Stimulated activated effector memory CD8-positive, alpha-beta T cell treated with anti-CD3 and anti-CD28 coated beads, Interleukin-12 subunit alpha, Interleukin-12 subunit beta, amount 100 ng/mL, for 72 hours (primary cell): ENCODE measurements around the gene COL23A1.
"Not testable (repeated sequence)": the region's sequence is repeated elsewhere in the genome, so short reads cannot be mapped to it uniquely, and the experiment has no call there.

Experiments
- ATAC-seq: fragments of 150-1000 bp; cut with Tn5 transposase; 2 replicates; pipeline ENCODE4 v1.10.0; 2021
- DNase-seq, 2 donors: peaks; one replicate each; pipeline ENCODE4 v3.0.0; 2021 to 2022; ENCODE audit warnings: low spot score in 2 of 2
- H3K27ac Mint-ChIP-seq: one replicate; pipeline ENCODE4 v1.8.0; 2022; ENCODE audit warnings: mild to moderate bottlenecking, mixed read lengths
- H3K36me3 Mint-ChIP-seq: one replicate; pipeline ENCODE4 v1.8.0; 2022; ENCODE audit warnings: mild to moderate bottlenecking, mixed read lengths
- H3K4me1 Mint-ChIP-seq: one replicate; pipeline ENCODE4 v1.8.0; 2022; ENCODE audit warnings: mixed read lengths
- H3K4me3 Mint-ChIP-seq: one replicate; pipeline ENCODE4 v1.8.0; 2022; ENCODE audit warnings: mild to moderate bottlenecking, mixed read lengths
- H3K9me3 Mint-ChIP-seq: one replicate; pipeline ENCODE4 v1.8.0; 2022; ENCODE audit warnings: mixed read lengths

Gene COL23A1

DNA sequence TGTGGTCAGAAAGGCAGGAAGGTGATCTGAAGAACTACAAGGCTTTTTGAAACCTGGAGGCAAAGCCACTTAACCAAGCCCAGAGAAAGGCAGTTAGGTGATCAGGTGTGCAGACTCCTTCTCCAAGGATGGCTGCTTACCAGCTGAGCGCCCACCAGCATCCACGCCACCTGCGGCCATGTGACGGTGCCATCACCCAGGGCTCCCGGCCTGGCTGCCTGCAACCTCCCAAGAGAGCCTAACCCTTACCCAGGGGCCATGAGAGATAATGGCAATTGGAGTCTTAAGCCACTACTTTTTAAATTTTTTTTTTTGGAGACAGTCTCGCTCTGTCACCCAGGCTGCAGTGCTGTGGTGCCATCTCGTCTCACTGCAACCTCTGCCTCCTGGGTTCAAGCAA is 324.4 kb downstream of the COL23A1 start:
- ATAC-seq: no peak
- no peak overlapping the region for H3K4me3 Mint-ChIP-seq
- H3K27ac Mint-ChIP-seq: peak overlapping the region; percentile 81
- no peaks in the 10 kb centered on the region for H3K9me3 Mint-ChIP-seq
- peaks cover 1% of the 10 kb centered on the region for H3K4me1 Mint-ChIP-seq
- DNase-seq: no peak
- H3K36me3 Mint-ChIP-seq: no peaks in the 10 kb centered on the region

DNA sequence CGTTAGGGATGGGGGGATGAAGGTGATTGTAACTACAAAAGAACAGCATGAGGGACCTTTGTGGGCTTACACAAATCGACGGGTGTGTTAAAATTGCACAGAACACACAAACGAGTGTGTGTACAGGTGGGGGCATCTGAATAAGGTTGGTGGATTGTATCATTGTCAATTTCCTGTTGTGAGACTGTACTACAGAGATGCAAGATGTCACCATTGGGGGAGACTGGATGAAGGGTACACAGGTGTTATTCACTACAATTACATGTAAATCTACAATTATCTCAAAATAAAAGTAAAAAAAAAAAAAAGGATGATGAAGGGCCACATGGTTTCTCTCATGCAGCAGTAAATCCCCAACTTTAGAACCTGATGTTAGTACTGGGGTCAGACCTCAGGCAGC is 326.1 kb downstream of the COL23A1 start:
- H3K4me3 Mint-ChIP-seq: no peak overlapping the region
- no peaks in the 10 kb centered on the region for H3K9me3 Mint-ChIP-seq
- no peaks in the 10 kb centered on the region for H3K36me3 Mint-ChIP-seq
- H3K4me1 Mint-ChIP-seq: peaks cover 9% of the 10 kb centered on the region
- ATAC-seq: no peak
- H3K27ac Mint-ChIP-seq: no peak overlapping the region
- no peak for DNase-seq

DNA sequence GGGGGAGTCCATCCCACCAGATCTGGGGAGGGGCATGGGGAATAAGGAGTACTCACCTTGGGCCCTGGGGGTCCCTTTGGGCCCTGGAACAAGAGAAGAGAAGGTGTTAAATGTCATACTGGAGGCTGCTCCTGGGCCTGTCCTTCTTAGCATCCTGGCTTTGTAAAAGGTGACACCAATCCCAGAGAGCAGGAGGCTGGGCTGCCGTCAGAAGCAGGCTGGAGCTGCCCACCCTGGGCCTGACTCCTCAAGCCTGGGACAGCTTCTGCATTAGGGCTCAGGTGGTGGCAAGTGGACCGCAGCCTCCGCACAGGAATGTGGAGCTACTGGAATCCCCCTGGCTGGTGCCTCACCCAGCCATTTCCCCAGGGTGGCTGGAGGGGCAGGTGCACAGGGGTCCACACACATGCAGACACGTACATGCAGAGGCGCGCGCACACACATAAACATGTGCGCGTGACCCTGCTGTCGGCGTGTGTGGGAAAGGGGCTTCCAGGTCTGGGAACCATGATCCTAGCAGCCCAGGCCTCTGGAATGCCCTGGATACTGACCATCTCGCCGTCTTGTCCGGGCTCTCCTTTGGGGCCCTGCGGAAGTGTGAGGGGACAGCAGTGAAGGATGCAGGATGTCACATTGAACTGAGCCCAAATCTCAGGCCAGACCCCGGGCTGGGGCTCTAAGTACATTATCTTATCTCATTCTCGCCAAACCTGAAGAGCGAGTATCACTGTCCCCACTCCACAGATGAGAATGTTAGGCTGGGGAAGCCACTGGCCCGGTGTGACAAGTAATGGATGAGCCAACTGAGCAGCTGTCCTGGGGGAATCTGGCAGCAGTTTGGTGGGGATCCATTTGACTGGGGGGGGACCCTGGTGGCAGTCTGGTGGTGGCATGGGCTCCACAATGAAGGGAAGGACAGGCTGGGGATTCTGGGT is 328.3 kb downstream of the COL23A1 start:
- no peak for DNase-seq
- H3K4me1 Mint-ChIP-seq: peaks cover 9% of the 10 kb centered on the region
- H3K27ac Mint-ChIP-seq: peak overlapping the region; percentile 77
- H3K9me3 Mint-ChIP-seq: no peaks in the 10 kb centered on the region
- no peak for ATAC-seq
- H3K36me3 Mint-ChIP-seq: no peaks in the 10 kb centered on the region
- H3K4me3 Mint-ChIP-seq: no peak overlapping the region

DNA sequence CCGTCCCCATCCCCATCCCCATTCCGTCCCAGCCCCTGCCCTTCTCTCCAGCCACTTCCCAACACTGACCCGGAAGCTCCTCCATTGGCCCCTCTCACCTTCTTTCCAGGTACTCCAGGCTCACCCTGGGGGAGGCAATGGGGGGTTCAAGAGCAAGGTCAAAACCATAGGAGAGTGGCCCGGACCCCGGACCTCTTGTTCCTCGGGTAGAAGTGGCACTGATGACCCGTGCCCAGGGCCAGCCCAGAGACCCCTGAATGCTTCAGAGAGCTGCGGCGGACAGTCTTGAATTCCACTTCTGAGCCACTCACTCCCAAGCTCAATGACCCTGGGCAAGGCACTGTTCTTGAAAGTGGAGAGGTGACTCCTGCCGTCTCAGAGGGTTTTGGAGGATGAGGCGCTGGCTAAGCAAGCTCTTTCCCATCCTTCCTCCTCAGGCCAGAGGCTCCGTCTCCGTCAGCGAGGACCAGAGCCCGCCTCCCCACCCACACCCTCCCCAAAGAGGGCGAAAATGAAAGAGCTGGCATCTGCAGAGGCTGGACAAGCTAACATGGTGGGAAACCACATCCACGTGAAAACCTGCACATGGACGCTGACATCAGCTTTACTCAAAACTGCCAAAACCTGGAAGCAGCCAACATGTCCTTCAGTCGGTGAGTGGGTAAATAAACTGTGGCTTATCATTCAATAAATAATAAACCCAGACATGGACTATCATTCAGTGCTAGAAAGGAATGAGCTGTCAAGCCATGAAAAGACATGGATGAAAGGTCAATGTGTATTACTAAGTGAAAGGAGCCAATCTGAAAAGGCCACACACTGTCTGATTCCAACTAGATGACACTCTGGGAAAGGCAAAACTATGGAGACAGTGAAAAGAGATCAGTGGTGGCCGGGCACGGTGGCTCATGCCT is 330.3 kb downstream of the COL23A1 start:
- H3K4me1 Mint-ChIP-seq: peaks cover 9% of the 10 kb centered on the region
- DNase-seq (no peak), ATAC-seq (peak; percentile 44)
- H3K36me3 Mint-ChIP-seq: no peaks in the 10 kb centered on the region
- no peak overlapping the region for H3K4me3 Mint-ChIP-seq
- peak overlapping the region; percentile 36 for H3K27ac Mint-ChIP-seq
- no peaks in the 10 kb centered on the region for H3K9me3 Mint-ChIP-seq

DNA sequence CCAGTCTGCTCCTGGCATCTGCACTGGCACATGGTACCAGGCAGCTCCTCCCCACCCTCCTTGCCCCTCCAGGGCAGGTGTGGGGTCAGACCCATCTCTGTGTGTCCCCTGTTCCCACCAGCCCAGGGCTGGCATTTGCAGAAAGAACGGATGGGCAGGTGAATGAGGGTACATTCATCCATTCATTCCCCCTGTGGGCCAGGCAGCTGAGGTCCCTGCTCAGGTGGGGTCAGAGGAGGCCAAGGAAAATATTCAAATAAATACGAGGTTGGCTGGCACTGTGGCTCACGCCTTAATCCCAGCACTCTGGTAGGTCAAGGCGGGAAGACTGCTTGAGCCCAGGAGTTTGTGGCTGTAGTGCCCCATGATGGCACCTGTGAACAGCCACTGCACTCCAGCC is 332.5 kb downstream of the COL23A1 start:
- no peaks in the 10 kb centered on the region for H3K9me3 Mint-ChIP-seq
- DNase-seq: no peak
- H3K27ac Mint-ChIP-seq: no peak overlapping the region
- no peak overlapping the region for H3K4me3 Mint-ChIP-seq
- no peak for ATAC-seq
- H3K36me3 Mint-ChIP-seq: no peaks in the 10 kb centered on the region
- H3K4me1 Mint-ChIP-seq: peaks cover 13% of the 10 kb centered on the region

DNA sequence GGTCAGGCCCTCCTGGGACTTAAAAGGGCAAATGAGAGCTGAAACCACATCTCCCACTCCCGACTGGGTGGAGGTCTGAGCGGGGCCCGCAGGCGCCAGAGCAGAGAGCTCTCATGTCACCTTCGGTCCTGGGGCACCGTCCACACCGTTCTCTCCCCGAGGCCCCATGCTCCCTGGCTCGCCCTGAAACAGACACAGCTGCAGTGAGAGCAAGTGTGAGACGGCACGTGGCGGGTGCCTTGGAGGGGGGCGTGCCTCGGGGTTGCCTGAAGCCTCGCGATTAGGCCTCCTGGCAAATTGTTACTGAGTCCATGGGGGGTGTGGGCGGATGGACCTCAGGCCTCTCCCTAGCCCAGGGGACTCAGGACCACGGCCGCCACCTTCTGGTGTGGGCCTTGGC is 333.4 kb downstream of the COL23A1 start:
- no peaks in the 10 kb centered on the region for H3K9me3 Mint-ChIP-seq
- no peak overlapping the region for H3K4me3 Mint-ChIP-seq
- no peak for ATAC-seq
- DNase-seq: no peak
- H3K36me3 Mint-ChIP-seq: no peaks in the 10 kb centered on the region
- peaks cover 19% of the 10 kb centered on the region for H3K4me1 Mint-ChIP-seq
- no peak overlapping the region for H3K27ac Mint-ChIP-seq

DNA sequence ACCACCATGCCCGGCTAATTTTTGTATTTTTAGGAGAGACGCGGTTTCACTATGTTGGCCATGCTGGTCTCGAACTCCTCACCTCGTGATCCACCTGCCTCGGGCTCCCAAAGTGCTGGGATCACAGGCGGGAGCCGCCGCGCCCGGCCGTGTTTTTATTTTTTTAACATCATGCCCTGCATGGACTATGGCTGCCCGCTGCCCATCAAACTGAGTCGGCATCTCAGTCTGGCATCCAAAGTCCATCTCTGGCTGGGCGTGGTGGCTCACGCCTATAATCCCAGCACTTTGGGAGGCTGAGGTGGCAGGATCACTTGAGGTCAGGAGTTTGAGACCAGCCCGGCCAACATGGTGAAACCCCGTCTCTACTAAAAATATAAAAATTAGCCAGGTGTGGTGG is 336.6 kb downstream of the COL23A1 start:
- not testable (repeated sequence) for ATAC-seq, DNase-seq, H3K27ac Mint-ChIP-seq, H3K9me3 Mint-ChIP-seq, H3K4me3 Mint-ChIP-seq, H3K36me3 Mint-ChIP-seq
- peaks cover 28% of the 10 kb centered on the region for H3K4me1 Mint-ChIP-seq

DNA sequence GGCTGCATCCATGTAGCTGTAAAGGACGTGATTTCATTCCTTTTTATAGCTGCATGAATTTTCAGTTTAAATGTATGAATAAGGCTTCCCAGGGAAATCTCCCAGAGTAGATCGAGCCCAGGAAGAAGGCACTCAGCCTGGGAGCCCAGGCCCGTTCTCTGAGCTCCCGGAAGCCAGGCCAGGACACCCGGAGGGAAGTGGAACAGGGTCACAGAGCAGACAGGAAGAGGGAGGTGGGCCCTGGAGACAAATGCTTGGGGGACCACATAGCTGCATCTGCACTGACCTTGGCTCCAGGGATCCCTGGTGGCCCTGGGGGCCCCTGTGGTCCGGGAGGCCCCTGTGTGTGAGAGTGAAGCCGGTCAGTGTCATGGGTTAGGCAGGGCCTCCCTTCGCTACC is 337.9 kb downstream of the COL23A1 start:
- peaks cover 7% of the 10 kb centered on the region for H3K36me3 Mint-ChIP-seq
- no peak overlapping the region for H3K4me3 Mint-ChIP-seq
- H3K4me1 Mint-ChIP-seq: peaks cover 37% of the 10 kb centered on the region
- peak overlapping the region; percentile 60 for H3K27ac Mint-ChIP-seq
- ATAC-seq (no peak), DNase-seq (no peak)
- H3K9me3 Mint-ChIP-seq: no peaks in the 10 kb centered on the region

DNA sequence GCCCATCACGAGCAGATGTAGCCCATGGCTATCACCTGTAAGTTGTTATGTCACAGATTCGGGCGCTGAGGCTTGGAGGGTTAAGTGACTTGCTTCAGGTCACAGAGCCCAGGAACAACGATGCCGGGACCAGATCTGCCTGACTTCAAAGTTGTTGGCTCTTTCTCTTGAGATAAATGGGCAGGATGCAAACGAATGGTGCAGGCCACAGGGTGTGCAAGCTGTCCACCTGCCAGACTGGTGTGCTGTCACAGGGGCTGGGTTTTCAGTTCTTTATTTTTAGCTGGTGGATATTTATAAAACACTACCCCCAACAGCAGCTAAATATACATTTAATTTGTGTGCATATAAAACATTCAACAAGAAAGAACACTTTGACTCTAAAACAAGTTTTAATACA is 339.9 kb downstream of the COL23A1 start:
- Mint-ChIP-seq H3K36me3 (peaks cover 13% of the 10 kb centered on the region), H3K9me3 (no peaks in the 10 kb centered on the region), H3K4me3 (no peak overlapping the region), H3K27ac (no peak overlapping the region), H3K4me1 (peaks cover 44% of the 10 kb centered on the region)
- DNase-seq: no peak
- no peak for ATAC-seq

DNA sequence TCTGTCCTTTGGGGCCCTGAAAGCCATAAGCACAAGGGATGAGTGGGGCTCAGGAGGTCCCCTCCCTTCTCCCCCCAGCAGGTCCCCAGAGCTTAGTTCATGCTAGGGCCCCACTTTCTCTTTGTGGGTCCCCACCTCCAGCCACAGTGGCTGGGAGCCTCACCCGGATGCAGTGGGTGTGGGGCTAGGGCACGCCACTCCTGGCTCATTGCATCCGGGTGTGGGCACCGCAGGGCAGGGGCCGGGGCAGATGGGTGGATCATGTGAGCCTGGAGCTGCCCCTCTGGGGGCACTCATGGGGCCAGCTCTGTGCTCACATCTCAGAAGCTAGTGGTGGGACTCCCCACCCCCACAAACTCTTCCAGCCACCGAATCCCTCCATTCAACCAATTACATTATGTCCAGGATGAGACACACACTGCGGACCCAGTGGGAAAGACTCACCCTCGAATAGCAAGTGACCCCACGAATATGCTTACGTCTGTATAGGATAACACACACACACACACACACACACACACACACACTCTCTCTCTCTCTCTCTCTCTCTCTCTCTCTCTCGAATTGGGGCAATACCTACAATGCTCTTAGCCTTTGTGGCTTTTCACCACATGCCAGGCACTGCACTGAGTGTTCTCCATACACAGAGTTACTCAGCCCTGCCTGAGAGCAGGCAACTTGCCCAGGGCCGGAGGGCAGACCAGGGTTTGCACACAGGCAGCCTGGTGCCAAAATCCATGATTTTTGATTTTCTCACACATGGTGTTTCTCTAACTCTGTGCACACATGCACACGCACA is 340.8 kb downstream of the COL23A1 start:
- Mint-ChIP-seq H3K4me1 (peaks cover 44% of the 10 kb centered on the region), H3K4me3 (peak overlapping the region; percentile 46), H3K9me3 (no peaks in the 10 kb centered on the region), H3K36me3 (peaks cover 13% of the 10 kb centered on the region), H3K27ac (peak overlapping the region; percentile 87)
- peak; percentile 93 for ATAC-seq
- DNase-seq: peak in 1 of 2 donors; percentile 76

DNA sequence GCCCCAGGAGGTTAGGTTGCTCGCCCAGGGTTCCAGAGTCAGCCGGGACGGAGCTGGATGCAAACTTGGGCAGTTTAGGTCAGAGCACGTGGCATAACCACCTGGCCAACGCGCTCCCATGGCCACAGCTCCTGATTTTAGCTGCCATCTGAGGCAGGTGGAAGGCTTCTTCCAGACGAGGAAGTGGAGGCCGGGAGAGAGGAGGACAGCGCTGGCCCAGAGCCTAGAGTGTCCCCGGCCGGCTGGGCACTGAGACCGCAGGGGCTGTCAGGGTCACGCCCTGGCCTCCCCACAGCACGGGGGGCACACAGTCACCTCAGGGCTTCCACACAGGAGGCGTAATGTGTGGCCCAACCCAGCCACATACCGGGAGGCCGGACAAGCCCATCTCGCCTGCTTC is 341.4 kb downstream of the COL23A1 start:
- no peaks in the 10 kb centered on the region for H3K9me3 Mint-ChIP-seq
- ATAC-seq: no peak
- peaks cover 13% of the 10 kb centered on the region for H3K36me3 Mint-ChIP-seq
- H3K4me3 Mint-ChIP-seq: peak overlapping the region; percentile 46
- no peak for DNase-seq
- H3K27ac Mint-ChIP-seq: peak overlapping the region; percentile 87
- H3K4me1 Mint-ChIP-seq: peaks cover 44% of the 10 kb centered on the region

DNA sequence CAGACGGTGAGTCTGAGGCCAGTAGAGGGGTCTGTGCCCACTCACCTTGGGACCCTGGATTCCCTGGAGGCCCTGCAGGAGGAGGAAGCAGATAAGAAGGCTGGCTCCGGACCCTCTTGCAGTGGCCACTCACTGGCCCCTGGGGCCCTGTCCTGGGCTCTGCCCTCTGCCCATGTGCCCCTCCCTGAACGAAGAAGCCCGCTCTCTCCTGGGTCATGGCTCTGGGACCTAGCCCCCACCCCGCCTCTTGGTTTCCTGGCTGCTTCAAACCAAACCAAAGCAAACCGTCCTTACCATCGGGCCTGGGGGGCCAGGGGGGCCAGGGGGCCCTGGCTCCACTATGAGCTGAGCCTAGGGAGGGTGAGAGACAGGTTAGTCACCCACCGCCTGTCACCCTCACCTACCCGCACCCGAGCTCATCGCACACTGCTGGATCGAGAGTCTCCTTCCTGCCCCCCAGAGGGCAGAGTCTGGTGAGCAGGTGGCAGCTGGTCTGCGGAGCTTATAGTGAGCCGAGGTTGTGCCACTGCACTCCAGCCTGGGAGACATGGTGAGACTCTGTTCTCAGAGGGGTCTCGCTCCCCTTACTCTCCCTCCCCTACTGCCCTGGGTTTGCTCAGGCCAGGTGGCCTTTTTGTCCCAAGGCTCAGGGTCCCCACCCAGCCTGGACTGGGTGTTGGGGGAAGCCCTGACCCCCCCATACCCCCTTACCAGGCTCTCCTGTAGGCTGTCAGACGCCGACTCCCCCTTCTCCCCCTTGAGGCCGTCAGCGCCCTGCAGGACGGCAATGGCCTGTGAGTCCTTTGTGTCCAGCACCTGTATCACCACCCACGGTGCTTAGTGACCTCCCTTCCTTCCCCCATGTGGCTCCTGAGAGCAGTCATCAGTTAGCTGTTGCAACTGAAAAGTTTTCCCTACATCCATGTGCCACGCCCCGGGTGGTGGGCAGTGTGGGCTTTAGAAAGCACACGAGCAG is 342.4 kb downstream of the COL23A1 start:
- Mint-ChIP-seq H3K27ac (peak overlapping the region; percentile 26), H3K9me3 (no peaks in the 10 kb centered on the region), H3K36me3 (peaks cover 13% of the 10 kb centered on the region), H3K4me3 (peak overlapping the region; percentile 46), H3K4me1 (peaks cover 42% of the 10 kb centered on the region)
- ATAC-seq (peak; percentile 71), DNase-seq (no peak)

DNA sequence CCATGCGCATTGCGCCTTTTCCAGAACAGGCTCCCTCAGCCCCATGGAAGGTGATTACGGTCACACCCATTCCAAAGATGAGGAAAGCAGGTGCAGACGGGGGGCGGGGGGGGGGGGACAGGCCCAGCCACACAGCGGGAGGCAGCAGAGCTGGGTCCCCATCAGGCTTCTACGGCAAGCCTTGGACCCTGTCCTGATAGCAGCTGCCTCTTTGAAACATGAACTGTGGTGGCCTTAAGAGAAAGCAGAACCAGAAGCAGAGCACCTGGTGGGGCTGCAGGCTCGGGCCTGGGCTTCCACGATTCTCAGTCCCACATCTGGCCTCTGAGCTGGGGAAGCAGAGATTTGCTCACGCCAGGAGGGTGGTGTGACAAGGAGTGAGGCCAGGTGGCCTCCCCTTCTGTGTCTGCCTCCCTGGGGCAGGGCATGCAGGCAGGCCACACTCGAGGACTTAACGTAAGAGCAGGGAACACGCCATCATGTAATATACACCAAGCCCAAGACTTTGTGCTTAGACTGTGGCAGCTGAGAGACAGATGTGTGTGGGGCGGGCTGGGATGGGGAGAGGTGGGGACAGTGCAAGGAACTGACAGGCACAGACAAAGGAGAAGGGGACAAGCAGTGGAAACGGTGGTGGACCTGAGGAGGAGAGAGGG is 343.4 kb downstream of the COL23A1 start:
- Mint-ChIP-seq H3K9me3 (no peaks in the 10 kb centered on the region), H3K27ac (peak overlapping the region; percentile 58), H3K36me3 (peaks cover 13% of the 10 kb centered on the region), H3K4me1 (peaks cover 42% of the 10 kb centered on the region), H3K4me3 (no peak overlapping the region)
- no peak for DNase-seq
- ATAC-seq: no peak

DNA sequence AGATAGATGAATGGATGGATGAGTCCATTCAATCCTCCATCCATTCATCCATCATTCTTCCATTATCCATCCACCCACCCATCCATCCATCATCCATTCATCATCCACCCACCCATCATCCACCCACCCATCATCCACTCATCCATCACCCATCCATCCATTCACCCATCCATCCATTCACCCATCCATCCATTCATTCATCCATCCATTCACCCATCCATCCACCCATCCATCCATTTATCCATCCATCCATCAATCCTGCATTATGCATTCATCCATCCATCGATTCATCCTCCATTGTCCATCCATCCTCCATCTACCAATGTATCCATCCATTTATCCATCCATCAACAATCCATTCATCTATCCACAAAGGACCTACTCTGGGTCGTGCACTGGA is 344.8 kb downstream of the COL23A1 start:
- no peaks in the 10 kb centered on the region for H3K9me3 Mint-ChIP-seq
- H3K4me3 Mint-ChIP-seq: no peak overlapping the region
- H3K4me1 Mint-ChIP-seq: peaks cover 53% of the 10 kb centered on the region
- no peak overlapping the region for H3K27ac Mint-ChIP-seq
- H3K36me3 Mint-ChIP-seq: peaks cover 13% of the 10 kb centered on the region
- DNase-seq (no peak), ATAC-seq (no peak)
